PC-3 (cell line): ENCODE data around the gene SCRT2. TPM values are rescaled to one million over a fixed set of nuclear protein-coding genes. Genes with fewer than 3 reads are reported as not detected.
"Not testable (repeated sequence)": the region's sequence is repeated elsewhere in the genome, so short reads cannot be mapped to it uniquely, and the experiment has no call there.

Source experiments
- ATAC-seq: fragments of 200-7000 bp; cut with Tn5 transposase; 2 replicates; pipeline ENCODE4 v1.9.1; 2020; ENCODE audit warnings: mild to moderate bottlenecking, moderate library complexity
- BruUV-seq: library from RNA; stranded (reverse); fragments of 400-500 nt; replicated peaks from 2 replicates; lab custom pipeline; 2021; lab: Mats Ljungman, UMichigan
- CTCF ChIA-PET: fragments of 300-600 bp; sonication (Branson Sonifier 250); formaldehyde crosslinking; loops from one replicate; lab custom pipeline; 2022; ENCODE audit warnings: antibody characterized with exemption; lab: Charles Lee
- POLR2A ChIA-PET: fragments of 300-600 bp; sonication (Branson Sonifier 250); formaldehyde crosslinking; loops from one replicate; lab custom pipeline; 2022; ENCODE audit warnings: antibody characterized with exemption; ENCODE audit not compliant: unreplicated experiment; lab: Charles Lee
- DNase-seq: peaks from one replicate; pipeline ENCODE4 v3.0.0-alpha.2; 2015
- H2AFZ ChIP-seq: fragments of 300-600 bp; sonication (generic); 2 replicates; pipeline ENCODE4 v1.6.0; 2016; ENCODE audit warnings: antibody characterized with exemption, low read length
- H3F3A ChIP-seq: fragments of 300-600 bp; sonication (generic); one replicate; pipeline ENCODE4 v1.6.0; 2017; ENCODE audit warnings: antibody characterized with exemption, low read length, control low read depth, mild to moderate bottlenecking; ENCODE audit not compliant: unreplicated experiment
- H3K27ac ChIP-seq: fragments of 300-600 bp; sonication (generic); 2 replicates; pipeline ENCODE4 v1.5.1; 2016; ENCODE audit warnings: mild to moderate bottlenecking, low read length
- H3K27me3 ChIP-seq: fragments of 300-600 bp; sonication (generic); 2 replicates; pipeline ENCODE4 v1.6.1; 2016; ENCODE audit warnings: low read length, mixed read lengths
- H3K36me3 ChIP-seq: fragments of 300-600 bp; sonication (generic); 2 replicates; pipeline ENCODE4 v1.6.1; 2016; ENCODE audit warnings: low read depth, mixed run types, low read length, mixed read lengths
- H3K4me1 ChIP-seq: fragments of 300-600 bp; sonication (generic); 2 replicates; pipeline ENCODE4 v1.5.1; 2016; ENCODE audit warnings: low read length; ENCODE audit not compliant: insufficient read depth
- H3K4me2 ChIP-seq: fragments of 300-600 bp; sonication (generic); 2 replicates; pipeline ENCODE4 v1.6.0; 2016; ENCODE audit warnings: low read length
- H3K4me3 ChIP-seq: fragments of 300-600 bp; sonication (generic); 2 replicates; pipeline ENCODE4 v1.5.1; 2016; ENCODE audit warnings: mild to moderate bottlenecking, low read length, mixed read lengths
- H3K79me2 ChIP-seq: fragments of 300-600 bp; sonication (generic); 2 replicates; pipeline ENCODE4 v1.6.1; 2017; ENCODE audit warnings: low read length, mixed read lengths
- H3K9ac ChIP-seq: fragments of 300-600 bp; sonication (generic); 2 replicates; pipeline ENCODE4 v1.6.0; 2016; ENCODE audit warnings: mild to moderate bottlenecking, low read length
- H3K9me2 ChIP-seq: fragments of 300-600 bp; sonication (generic); replicated peaks from 2 replicates; pipeline ENCODE4 v1.6.1; 2016; ENCODE audit warnings: mixed run types, low read length, mixed read lengths
- H3K9me3 ChIP-seq: fragments of 300-600 bp; sonication (generic); 2 replicates; pipeline ENCODE4 v1.6.1; 2016; ENCODE audit warnings: low read length, mixed read lengths
- H4K20me1 ChIP-seq: fragments of 300-600 bp; sonication (generic); 2 replicates; pipeline ENCODE4 v1.6.1; 2016; ENCODE audit warnings: low read length, mixed read lengths
- EZH2 ChIP-seq: fragments of 300-600 bp; sonication (generic); IDR thresholded peaks from one replicate; pipeline ENCODE4 v1.6.1; 2017; ENCODE audit warnings: antibody characterized with exemption, mild to moderate bottlenecking, low read length; ENCODE audit not compliant: unreplicated experiment
- EZH2phosphoT487 ChIP-seq: fragments of 300-600 bp; sonication (generic); IDR thresholded peaks from 2 replicates; pipeline ENCODE4 v1.6.1; 2018; ENCODE audit warnings: mild to moderate bottlenecking, antibody characterized with exemption, low read length, borderline replicate concordance
- intact Hi-C: fragments of 100-400 bp; cut with micrococcal nuclease; formaldehyde crosslinking; loops from 2 replicates; pipeline ENCODE4 v1.9.0; 2023
- total RNA-seq: library from RNA; depleted of rRNA; stranded (reverse); fragments of >200 nt; gene quantifications from 2 replicates; pipeline ENCODE4 v1.2.3, GENCODE V29; 2014
- TF ChIP-seq, protein P1 (sequence below): fragments of 300-600 bp; sonication (generic); conservative IDR thresholded peaks from 2 replicates; pipeline ENCODE4 v1.5.1; 2017; ENCODE audit warnings: antibody characterized with exemption, low read depth, mild to moderate bottlenecking, low read length

SCRT2 gene
- total RNA-seq, 1 experiment from 2014 or later: not detected

DNA sequence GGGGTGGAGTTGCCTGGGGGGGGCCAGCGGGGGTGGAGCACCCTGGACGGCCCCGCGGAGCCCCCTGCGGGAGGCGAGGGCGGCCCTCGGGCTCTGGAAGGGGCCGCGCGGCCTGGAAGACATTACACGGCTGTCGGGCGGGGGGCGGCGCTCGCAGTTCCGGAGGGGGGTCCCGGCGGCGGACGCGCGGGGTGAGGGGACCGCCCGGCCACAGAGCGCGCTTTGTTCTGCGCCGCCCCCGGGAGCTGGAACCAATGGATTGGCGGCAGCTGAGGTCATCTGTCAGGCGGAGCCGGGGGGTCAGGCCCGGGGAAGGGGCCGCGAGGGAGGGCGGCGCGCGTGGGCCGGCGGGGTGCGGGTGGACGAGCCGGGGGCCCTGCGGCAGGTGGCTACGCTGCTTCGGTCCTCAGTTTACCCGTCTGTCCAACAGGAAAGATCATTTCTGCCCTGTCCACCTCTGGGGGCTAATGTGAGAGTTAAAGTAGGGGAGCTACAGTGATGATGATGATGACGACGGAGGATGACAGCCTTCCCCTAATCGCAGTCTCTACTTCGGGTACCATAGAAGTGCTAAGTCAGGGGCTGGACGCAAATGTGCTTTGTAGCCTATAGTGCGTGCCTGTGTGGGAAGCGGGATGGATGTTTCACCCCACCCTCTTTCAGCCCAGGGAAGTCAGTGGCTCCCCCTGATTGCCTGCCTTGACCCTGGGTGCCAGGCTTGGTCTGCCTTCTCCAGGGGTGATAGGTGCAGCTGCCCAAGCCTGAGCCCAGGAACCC, 33.0 kb downstream of the SCRT2 start:
- TF ChIP-seq EZH2: no peak
- no peak for TF ChIP-seq EZH2phosphoT487
- TF ChIP-seq, protein P1, sequence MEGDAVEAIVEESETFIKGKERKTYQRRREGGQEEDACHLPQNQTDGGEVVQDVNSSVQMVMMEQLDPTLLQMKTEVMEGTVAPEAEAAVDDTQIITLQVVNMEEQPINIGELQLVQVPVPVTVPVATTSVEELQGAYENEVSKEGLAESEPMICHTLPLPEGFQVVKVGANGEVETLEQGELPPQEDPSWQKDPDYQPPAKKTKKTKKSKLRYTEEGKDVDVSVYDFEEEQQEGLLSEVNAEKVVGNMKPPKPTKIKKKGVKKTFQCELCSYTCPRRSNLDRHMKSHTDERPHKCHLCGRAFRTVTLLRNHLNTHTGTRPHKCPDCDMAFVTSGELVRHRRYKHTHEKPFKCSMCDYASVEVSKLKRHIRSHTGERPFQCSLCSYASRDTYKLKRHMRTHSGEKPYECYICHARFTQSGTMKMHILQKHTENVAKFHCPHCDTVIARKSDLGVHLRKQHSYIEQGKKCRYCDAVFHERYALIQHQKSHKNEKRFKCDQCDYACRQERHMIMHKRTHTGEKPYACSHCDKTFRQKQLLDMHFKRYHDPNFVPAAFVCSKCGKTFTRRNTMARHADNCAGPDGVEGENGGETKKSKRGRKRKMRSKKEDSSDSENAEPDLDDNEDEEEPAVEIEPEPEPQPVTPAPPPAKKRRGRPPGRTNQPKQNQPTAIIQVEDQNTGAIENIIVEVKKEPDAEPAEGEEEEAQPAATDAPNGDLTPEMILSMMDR: no peak
- H3K27ac ChIP-seq: no peak overlapping the region
- H3K79me2 ChIP-seq: 0 out of 2 replicates have a peak, but pooled peaks cover 3% of the 10 kb centered on the region
- H3K4me3 ChIP-seq: no peak overlapping the region
- ChIA-PET CTCF (interaction anchor here (0.5 kb wide), 1 partner anchor 436 kb away, joined by 4 read pairs; no protein-coding TSS in a partner anchor), POLR2A (no interaction called here)
- H2AFZ ChIP-seq: no peak overlapping the region
- no peaks in the 10 kb centered on the region for H3K27me3 ChIP-seq
- ATAC-seq: no peak
- intact Hi-C loops: no loop called here
- H4K20me1 ChIP-seq: peaks cover 16% of the 10 kb centered on the region
- no peak for DNase-seq
- no peaks in the 10 kb centered on the region for H3K9me2 ChIP-seq
- no peaks in the 10 kb centered on the region for H3K4me1 ChIP-seq
- H3K9me3 ChIP-seq: no peaks in the 10 kb centered on the region
- no peak overlapping the region for H3K9ac ChIP-seq
- peaks cover 4% of the 10 kb centered on the region for H3K36me3 ChIP-seq
- no TSS peak for BruUV-seq
- H3F3A ChIP-seq: no peaks in the 10 kb centered on the region
- no peak overlapping the region for H3K4me2 ChIP-seq

DNA sequence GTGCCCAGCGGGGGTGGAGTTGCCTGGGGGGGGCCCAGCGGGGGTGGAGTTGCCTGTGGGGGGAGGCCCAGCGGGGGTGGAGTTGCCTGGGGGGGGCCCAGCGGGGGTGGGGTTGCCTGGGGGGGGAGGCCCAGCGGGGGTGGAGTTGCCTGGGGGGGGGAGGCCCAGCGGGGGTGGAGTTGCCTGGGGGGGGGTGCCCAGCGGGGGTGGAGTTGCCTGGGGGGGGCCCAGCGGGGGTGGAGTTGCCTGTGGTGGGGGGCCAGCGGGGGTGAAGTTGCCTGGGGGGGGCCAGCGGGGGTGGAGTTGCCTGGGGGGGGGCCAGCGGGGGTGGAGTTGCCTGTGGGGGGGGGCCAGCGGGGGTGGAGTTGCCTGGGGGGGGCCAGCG, 33.6 kb downstream of the SCRT2 start:
- H3K27ac ChIP-seq, BruUV-seq, H3K36me3 ChIP-seq, H3K4me2 ChIP-seq, H3K4me1 ChIP-seq, DNase-seq, H3F3A ChIP-seq, H2AFZ ChIP-seq, H3K9ac ChIP-seq, ATAC-seq, H3K4me3 ChIP-seq, H3K27me3 ChIP-seq, POLR2A ChIA-PET, H3K9me3 ChIP-seq, intact Hi-C loops, H4K20me1 ChIP-seq, H3K9me2 ChIP-seq, H3K79me2 ChIP-seq: not testable (repeated sequence)
- CTCF ChIA-PET: interaction anchor here (0.5 kb wide), 1 partner anchor 435 kb away, joined by 4 read pairs; no protein-coding TSS in a partner anchor

DNA sequence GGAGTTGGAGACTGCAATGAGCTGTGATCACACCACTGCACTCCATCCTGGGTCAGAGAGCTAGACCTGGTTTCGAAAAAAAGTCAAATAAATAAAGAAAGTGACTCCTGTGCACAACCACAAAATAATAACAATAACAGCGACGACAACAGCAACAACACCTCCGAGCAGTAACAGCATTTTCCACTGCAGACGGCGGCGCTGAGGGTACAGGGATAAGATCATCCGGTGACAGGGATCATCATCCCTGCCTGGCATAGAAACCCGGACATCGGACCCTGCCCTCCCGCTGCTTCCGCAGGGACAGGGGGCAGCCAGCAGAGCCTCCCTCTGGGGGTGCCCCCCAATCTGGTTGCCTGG, 34.1 kb downstream of the SCRT2 start:
- no TSS peak for BruUV-seq
- no peak overlapping the region for H3K4me2 ChIP-seq
- H2AFZ ChIP-seq: no peak overlapping the region
- ChIA-PET CTCF (no interaction called here), POLR2A (no interaction called here)
- H3K79me2 ChIP-seq: no peaks in the 10 kb centered on the region
- no peak for ATAC-seq
- peaks cover 5% of the 10 kb centered on the region for H4K20me1 ChIP-seq
- intact Hi-C loops: no loop called here
- no peak overlapping the region for H3K9ac ChIP-seq
- H3K27me3 ChIP-seq: no peaks in the 10 kb centered on the region
- TF ChIP-seq EZH2phosphoT487 (no peak), EZH2 (no peak)
- TF ChIP-seq, protein P1: no peak
- no peak overlapping the region for H3K27ac ChIP-seq
- H3K9me3 ChIP-seq: no peaks in the 10 kb centered on the region
- no peak for DNase-seq
- H3K36me3 ChIP-seq: no peaks in the 10 kb centered on the region
- H3F3A ChIP-seq: no peaks in the 10 kb centered on the region
- no peak overlapping the region for H3K4me3 ChIP-seq
- H3K4me1 ChIP-seq: no peaks in the 10 kb centered on the region
- H3K9me2 ChIP-seq: no peaks in the 10 kb centered on the region
